Stimulated activated CD4-positive, alpha-beta T cell treated with anti-CD3 and anti-CD28 coated beads, Interleukin-1b, Interleukin-23, amount 100 ng/mL, for 4 hours (primary cell): Measurements from ENCODE around the gene MATN4.

Experiments used
- DNase-seq, 2 donors: peaks; one replicate each; pipeline ENCODE4 v3.0.0-alpha.2; 2020; ENCODE audit warnings: low read depth in 2 of 2

Gene MATN4

DNA sequence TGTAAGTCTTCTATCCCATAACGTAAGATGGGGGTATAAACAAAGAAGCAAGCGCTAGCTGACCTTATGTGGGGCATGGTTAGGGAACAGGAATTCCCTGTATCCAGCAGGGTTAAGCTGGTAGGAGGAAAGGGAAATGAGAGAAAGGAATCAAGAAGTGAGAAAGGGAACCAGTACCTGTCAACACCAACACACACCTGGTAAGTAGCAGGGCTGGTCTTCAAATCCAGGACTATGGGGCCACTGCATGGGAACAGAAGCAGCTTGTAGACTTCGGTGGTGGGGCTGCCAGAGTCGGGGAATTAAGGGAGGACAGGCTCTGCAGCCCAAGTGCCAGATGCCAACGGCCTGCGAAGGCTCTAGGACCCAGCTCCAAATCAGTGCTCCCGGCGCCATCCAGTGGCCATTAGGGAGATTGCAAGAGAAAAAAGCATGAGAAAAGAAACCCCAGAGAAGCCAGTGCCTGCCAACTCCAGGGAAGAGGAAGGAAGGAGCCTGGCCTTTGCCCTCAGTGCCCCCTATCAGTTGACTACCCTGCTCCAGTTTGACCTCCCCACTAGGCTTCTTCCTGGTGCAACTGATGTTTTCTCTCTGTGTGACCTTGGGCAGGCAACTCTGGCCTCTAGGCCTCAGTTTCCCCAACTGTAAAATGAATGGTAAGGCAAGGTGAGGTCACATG, 17.3 kb downstream of the MATN4 start:
- DNase-seq = peak; percentile 48 to 56

DNA sequence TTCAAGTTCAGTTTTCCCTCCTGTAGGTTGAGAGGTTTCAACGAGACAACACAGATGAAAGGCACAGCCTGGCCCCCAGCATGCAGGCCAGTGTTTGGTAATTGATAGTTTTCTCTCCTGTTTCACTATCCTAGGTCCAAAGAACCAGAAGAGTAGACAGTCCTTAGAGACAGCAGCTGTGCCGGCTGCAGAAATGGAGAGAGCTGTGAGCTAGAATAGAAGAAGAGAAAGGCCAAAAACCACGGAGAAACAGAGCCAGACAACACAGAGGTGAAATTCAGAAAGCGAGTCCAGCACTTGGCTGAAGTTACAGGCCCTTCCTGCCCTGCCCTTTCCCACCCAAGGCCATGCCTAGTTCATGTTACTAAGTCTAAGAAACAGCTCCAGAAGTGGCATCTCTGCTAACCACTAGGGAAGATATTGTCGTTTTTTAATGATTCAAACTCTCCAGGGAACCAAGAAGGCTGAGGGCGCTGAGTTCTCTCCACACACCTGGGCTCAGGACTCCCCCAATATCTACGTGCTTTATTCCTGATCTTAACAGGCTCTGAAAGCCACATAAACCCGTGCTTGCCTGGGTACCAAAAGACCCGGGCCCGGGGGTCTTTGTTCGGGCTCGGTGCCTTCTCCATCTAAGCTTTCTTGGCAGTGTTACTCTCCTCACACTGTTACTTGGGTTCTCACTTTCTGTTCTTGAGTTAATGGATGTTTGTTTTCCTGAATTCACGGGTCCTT, 18.0 kb downstream of the MATN4 start:
- no peak for DNase-seq

DNA sequence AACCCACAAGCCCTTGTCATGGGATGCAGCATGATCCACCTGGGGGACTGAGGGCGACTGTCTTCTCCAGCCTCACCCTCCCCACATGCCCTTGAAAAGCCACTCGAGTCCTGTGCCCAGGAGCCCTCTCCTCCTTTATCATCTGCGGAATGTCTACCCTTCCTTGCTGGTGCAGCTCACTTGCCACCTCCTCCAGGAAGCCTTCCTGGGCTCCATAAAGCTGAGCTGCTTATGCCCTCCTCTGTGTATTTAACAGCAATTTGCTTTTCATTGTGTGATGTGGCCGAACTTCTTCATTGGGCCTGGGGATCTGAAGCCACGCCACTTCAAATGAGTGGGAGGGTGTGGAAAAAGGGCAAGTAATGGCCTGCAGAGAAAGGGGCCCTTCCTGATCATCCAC, 19.2 kb downstream of the MATN4 start:
- DNase-seq = no peak

DNA sequence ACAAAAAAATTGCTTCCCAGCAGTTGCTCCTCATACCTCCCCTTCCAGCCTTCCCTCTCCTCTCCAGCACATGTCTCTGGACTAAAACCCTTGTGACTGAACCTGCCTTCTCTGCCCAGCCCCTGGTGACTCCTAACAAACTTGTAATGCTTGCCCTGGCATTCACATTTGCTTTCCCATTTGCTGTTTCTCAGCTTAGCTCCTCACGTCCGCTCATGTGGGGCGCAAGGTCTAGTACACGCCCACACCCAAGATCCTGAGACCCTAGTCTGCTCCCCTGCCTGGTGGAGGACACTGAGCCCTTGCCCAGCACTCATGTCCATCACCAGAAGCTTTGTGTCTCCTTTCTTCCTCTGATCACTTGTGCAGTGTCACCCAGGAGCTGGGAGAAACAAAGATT, 19.7 kb downstream of the MATN4 start:
- DNase-seq = no peak

DNA sequence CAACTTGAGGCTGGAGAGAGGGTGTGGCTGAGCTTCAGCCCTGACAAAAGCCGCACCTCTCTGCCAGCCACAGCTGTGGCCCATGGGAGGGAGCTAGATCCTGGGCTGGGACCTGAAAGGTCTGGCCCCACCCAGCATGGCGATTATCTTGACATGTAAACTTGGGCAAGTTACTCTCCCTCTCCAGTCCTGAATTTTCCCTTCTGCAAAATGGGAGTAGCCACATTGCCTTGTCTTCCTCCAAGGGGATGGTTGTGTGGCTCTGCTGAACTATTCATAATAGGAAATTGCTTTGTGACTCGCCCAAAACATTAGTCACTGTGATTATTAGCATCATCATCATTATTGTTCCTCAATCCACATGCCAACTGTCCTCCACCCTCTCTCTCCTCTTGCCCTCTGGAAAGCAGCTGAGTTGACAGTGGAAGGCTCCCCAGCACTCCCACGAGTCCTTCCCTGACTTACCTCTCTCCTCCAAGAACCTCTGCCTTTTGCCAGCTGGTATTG, 24.5 kb downstream of the MATN4 start:
- no peak for DNase-seq

DNA sequence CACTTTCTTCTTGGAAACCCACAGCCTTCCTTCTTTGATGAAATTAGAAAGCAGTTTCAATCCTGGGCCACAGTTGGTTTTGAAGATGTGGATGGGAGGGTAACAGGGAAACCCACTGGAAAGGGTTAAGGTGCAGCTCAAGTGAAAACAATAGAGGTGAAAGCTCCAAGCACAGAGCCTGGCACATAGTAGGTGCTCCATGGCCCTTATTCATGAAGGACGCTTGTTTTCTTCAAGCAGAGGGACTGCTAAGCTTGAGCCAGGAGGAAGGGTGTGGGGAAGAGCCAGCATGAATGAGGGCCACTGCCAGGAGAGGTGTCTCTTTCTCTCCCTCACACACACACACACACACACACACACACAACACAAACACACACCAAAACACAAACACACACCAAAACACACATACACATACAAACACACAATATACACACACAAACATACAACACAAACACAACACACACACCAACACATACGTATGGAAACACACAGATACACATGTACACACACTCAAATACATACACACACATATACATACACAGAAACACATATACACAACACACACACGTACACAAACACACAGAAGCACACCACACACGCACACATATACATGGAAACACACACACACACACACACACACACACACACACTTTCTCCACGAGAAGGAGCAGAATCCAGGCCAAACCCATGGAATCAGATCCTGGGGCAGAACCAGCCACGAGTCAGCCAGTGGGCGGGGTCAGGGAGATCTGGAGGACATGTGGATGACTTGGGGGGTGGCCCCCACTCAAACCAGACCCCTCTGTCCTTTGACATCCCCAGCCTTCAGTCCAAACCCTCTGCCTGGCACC, 25.2 kb downstream of the MATN4 start:
- no peak for DNase-seq

DNA sequence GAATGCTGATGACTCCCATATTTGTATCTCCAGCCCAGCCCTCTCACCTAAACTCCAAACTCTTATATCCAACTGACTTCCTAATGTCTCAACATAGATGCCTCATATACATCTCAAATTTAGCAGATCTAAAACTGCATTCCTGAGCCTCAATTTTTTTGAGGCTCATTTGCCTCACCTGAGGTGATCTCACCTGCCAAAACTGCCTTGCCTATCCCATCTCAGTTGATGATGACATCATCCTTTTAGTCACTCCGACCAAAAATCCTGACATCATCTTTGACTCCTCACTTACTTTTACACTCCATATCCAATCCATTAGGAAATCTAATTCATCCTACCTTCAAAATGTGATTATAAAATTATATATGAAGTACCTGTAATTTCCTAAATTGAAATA, 28.1 kb downstream of the MATN4 start:
- DNase-seq = no peak

DNA sequence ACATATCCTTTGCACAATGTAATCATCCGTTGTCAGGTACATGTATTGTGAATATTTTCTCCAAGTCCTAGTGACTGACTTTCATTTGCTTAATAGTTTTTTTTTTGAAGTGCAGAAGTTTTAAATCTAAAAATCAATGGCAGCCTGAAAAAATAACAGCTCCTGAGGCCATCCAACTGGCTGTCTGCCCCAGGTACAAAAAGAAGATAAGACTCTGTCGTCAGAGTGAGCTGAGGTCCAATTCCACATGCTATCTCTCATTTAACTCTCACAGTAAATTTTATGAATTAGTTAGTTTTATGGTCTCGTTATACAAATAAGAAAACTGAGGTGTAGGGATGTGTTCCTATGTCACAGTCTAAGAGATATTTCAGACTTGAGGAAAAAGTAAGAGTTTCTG, 32.8 kb downstream of the MATN4 start:
- no peak for DNase-seq

DNA sequence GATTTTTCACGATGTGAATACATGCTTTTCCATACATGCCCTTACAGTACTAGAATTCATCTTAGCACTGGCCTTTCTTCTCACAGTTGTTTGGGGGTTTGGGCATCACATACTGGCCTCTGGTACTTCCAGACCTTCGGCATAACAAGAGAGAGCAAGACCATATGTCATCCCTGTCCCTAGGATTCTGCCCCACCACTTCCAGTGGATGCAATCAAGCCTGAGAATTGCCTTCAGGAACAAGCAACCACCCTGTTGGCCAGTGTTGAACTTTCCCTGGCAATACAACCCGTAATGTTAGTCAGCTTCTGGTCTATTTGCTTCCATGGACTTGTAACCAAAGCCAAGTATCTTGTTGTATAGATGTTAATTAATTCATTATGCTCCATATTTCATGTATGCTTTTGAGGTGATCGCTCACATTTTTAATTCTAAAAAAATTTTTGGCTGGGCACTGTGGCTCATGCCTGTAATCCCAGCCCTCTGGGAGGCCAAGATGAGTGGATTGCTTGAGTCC, 38.3 kb downstream of the MATN4 start:
- DNase-seq = no peak

DNA sequence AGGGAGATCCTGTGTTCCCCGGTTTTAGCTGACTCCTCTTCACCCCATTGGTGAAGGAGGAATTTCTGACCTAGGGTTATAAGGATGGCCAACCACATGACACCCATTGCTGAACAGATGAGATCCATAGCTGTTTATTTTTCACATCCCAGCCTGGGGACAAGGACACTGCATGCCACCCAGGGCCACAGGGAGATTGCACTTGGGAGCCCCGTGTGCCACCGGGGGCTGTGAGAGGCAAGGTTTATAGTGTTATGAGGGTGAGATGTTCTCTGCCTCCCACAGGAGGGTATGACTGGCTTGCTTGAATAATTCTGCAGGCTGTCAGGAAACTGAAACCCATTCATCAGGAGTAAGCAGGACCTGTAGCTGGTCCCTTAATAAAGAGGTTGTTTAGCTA, 39.0 kb downstream of the MATN4 start:
- no peak for DNase-seq

DNA sequence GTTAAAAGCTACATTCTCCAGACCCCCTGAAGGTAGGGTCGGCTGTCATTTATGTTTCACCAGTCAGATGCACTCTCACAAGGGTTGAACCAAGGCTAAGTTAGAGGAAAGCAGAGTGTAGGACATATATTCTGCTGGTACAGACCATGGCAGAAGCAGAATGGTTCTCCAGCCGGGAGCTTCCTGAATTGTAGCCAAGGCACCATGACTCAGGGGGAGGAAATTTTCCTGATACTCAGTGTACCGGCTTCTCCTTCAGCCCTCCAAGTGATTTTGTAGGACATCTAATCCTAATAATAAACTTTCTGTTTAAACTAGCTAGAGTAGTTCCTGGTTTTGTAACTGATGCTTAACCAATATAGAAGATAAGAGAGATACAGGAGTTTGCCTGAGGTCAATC, 39.6 kb downstream of the MATN4 start:
- no peak for DNase-seq

DNA sequence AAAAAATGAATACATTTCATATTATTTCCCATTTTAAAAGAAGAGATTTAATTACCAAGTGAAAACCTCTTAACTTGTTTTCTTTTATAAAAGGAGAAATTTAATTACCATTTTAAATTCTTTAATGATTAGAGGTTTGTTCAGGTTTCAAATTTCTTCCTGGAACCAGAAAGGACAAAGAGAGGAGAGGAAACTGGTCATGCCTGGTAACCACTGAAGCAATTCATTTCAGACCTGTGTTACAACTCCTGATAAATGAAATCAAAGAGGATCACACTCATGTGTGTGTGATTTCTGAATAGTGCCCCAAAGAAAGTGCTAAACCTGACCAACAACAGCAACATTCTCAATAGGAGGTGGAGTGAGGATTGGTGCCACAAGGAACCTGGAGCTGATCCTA, 41.1 kb downstream of the MATN4 start:
- DNase-seq = no peak

DNA sequence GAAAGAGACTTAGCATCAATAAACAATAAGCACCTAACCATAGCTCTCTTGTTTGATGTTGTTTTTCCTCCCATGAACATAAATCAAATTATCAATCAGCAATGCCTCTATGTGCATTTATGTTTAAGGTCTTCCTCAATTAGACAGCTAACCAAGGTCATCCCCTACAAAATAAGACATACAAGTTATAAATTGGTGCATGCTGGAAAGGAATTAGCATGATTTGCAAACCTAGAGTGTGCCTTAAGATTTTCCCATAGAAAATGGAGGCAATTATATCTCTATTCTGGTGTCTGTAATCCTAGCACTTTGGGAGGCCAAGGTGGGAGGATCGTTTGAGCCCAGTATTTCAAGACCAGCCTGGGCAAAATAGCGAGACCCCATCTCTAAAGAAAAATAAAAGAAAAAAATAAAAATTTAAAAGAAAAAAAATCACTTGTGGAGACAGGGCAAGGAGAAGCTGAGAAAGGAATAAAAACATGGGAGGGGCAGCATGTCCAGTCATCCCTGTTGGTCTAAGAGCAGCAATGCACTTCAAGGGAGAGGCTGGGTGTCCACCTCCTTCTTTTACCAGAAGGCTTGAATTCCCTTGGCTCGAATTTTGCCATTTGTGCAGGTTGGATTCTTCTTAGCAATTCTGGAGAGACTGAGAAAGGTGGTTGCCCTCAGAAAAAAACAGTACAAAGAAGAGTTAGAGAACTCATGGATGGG, 44.4 kb downstream of the MATN4 start:
- no peak for DNase-seq

DNA sequence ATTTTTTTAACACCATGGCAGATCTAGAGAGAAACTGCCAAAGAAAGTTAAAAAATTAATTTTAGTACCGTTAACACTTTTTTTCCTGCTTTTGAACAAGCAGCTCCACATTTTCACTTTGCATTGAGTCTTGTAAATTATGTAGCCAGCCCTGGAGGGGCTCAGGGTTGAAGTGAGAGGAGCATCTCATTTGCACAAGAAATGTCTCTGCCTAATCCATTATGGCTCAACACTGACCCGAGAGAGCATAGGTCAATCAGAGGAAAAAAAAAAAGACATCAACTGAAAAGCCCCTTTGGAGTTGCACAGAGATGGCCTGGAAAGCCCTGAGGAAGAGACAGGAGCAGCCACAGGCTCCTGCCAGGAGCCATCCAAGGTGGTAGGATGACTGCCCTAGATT, 49.4 kb downstream of the MATN4 start:
- DNase-seq = no peak

DNA sequence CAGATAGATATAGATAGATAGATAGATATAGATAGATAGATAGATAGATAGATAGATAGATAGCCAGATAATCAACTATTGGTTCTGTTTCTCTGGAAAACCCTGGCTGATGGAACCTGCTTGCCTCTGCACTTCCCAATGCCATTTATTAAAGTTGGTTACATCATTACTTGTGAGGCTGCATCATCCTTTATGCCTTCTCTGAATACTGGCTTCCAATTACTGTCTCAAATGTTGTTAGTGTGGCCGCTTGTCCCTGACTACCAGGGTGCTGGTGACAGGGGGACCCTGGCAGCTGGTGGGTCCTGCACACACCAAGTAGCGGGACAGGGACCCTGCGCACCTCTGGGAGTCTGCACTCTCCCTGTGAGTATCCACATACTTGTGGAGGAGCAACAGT, 49.8 kb downstream of the MATN4 start:
- DNase-seq = no peak

DNA sequence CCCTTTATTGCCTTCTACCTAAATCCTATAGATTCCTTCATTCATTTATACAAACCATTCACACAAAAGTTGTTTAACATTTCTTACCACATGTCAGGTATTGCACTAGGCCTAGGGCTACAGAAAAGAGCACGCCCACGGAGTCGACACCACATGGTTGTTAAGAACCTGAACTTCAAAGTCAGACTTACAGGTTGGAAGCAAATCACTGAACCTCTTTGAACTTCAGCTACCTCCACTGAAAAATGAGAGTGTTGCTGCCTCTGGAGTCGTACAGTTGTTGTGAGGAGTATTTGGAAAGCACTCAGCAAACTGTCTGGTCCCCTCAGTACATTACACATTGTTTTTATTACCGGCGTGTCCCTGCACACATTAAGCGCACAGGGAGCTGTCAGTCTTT, 50.4 kb downstream of the MATN4 start:
- DNase-seq = no peak

DNA sequence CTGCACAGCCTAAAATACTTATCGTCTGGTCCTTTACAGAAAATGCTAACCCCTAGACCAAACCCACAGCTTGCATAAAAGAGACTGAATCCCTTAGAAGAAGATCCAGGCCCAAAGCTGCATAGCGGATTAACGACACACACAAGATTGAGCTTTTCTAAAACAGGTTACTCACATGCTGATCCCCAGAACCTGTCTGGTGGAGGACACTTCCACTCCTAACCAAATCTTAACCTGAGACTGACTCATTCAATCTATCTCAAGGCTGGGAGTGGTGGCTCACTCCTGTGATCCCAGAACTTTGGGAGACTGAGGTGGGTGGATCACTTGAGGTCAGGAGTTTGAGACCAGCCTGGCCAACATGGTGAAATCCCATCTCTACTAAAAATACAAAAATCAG, 50.9 kb downstream of the MATN4 start:
- no peak for DNase-seq

DNA sequence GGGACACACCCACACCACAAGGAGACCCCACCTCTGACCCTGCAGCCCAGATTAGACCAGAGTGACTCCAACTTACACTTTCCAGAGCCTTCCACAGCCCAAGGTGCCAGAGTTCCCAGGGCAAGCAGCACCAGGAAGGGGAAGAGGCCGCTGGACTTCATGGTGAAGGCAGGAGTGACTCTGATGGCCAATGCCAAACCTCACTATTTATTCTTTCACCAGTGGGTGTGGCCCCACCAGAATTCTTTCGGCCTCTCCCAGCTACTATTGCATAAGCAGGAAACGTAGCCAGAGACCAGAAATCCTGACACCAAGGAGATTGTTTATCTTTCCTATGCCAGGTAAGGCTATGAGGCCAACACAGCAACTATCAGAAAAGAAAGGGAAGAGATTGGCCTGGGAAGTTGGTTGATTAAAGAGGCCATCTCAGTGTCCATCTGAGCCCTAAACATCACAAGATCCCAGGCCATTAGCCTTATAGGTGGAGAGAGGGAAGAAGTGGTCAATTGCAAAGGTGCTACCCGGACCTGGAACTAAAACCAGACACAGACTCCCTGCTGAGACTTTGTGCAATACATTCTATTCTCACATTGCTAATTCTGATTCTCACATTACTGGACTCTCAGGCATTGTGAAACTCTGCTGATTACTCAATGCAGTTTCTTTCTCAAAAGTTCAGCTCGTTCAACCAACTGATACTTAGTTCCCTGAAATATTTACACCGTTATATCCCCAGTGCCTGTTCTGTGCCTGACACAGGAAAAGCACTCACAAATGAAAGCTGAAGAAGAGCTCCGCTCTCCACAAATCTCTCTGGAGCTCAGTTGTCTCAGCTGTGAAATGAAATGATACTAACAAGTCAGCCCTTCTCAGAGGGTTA, 53.5 kb downstream of the MATN4 start, which contains the start of gene SLPI:
Gene SLPI, minus strand, starts transcription at position 182 of the 880 bp plus-strand sequence. Its CDS starts 21 bp downstream, at position 161.
- DNase-seq = no peak

DNA sequence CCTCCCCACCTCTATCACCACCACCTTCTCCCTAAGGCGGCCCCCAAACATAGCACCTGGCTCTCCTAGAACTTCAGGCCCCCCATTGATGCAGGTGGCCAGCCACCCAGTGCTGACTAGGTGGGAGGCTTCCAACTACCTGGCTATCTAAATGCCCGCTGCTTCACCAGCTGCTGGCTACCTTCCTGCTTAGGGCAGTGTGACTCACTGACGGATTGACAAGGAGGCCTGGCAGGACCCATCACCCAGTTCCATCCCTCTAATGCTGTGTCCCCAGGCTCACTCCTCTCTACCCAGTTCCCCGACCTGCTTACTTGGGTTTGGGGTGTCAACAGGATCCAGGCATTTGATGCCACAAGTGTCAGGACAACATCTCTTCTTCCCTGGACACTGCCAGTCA, 54.8 kb downstream of the MATN4 start:
- no peak for DNase-seq

DNA sequence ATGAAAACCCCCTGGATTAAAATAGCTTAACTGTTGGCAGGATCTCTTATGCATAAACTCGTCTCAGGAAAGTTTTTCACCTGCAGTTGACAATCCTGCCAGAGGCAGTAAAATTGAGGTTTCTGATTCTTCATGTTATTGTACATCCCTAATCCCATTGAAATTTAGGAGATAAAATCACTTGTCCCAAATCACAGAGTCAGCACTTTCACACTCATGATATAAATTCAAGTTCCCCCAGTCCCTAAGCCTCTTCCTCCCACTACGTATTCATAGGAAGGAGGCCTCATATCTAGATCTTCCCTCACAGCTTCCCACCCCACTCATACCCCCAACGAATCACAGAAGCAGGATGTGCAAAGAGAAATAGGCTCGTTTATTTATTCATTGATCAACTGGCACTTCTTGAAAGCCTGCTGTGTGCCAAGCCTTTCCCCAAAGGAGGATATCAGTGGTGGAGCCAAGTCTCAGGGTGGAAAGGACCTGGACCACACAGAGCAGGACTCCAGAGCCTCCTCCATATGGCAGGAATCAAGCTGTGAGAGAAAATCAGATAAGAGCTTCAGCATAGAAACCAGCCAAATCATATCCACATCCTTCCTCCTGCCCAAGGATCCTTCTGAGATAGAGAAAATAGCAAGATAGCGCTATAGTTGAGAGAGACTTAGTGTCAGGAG, 56.1 kb downstream of the MATN4 start:
- DNase-seq = no peak
